Neutrophil (primary cell): ENCODE results near the gene IPO11.

Experiments
- H3K27ac ChIP-seq: fragments of 200-600 bp; sonication (generic); 2 replicates; pipeline ENCODE4 v1.5.1; 2016; ENCODE audit warnings: mild to moderate bottlenecking, moderate library complexity
- H3K27me3 ChIP-seq: fragments of 200-600 bp; sonication (generic); 2 replicates; pipeline ENCODE4 v1.6.0; 2016; ENCODE audit warnings: mild to moderate bottlenecking
- H3K36me3 ChIP-seq: fragments of 200-600 bp; sonication (generic); 2 replicates; pipeline ENCODE4 v1.5.1; 2017
- H3K4me1 ChIP-seq, 2 experiments: fragments of 200-600 bp in 1 of 2; sonication (generic) in 1 of 2; 1 replicate in 1 of 2; 2 replicates in 1 of 2; pipeline versions ENCODE4 v1.5.1 to v1.6.1; 2013 to 2016; ENCODE audit warnings: low read depth in 1 of 2, low read length in 1 of 2, mild to moderate bottlenecking in 1 of 2, moderate library complexity in 1 of 2; ENCODE audit not compliant: control insufficient read depth in 1 of 2, insufficient read depth in 1 of 2
- H3K4me3 ChIP-seq, 2 experiments: fragments of 200-600 bp in 1 of 2; sonication (generic) in 1 of 2; 1 replicate in 1 of 2; 2 replicates in 1 of 2; pipeline ENCODE4 v1.5.1; 2013 to 2016; ENCODE audit warnings: low read depth in 1 of 2, low read length in 1 of 2, mild to moderate bottlenecking in 1 of 2, moderate library complexity in 1 of 2
- H3K9me3 ChIP-seq: fragments of 200-600 bp; sonication (generic); 2 replicates; pipeline ENCODE4 v1.5.1; 2016
- TF ChIP-seq, protein P1 (sequence below): fragments of 200-600 bp; sonication (generic); IDR thresholded peaks from 2 replicates; pipeline ENCODE4 v1.5.1; 2016; ENCODE audit warnings: antibody characterized with exemption

Gene IPO11

DNA sequence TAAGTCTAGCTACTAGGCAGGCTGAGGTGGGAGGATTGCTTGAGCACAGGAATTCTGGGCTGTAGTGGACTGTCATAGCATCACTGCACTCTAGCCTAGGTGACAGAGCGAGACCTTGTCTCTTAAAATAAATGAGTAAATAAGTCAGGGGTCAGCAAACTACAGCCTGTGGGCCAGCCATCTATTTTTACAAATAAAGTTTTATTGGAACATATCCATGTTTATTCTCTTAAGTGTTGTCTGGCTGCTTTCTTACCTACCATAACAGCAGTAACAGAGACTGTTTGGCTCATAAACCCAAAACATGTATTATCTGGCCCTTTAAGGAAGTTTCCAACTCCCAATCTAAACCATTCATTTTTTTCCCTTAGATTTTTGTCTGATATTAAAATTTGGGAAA, 38.5 kb upstream of the IPO11 start:
- H3K9me3 ChIP-seq = no peaks in the 10 kb centered on the region
- H3K4me1 ChIP-seq = no peaks in the 10 kb centered on the region
- peaks cover 61% of the 10 kb centered on the region for H3K36me3 ChIP-seq
- TF ChIP-seq, protein P1, sequence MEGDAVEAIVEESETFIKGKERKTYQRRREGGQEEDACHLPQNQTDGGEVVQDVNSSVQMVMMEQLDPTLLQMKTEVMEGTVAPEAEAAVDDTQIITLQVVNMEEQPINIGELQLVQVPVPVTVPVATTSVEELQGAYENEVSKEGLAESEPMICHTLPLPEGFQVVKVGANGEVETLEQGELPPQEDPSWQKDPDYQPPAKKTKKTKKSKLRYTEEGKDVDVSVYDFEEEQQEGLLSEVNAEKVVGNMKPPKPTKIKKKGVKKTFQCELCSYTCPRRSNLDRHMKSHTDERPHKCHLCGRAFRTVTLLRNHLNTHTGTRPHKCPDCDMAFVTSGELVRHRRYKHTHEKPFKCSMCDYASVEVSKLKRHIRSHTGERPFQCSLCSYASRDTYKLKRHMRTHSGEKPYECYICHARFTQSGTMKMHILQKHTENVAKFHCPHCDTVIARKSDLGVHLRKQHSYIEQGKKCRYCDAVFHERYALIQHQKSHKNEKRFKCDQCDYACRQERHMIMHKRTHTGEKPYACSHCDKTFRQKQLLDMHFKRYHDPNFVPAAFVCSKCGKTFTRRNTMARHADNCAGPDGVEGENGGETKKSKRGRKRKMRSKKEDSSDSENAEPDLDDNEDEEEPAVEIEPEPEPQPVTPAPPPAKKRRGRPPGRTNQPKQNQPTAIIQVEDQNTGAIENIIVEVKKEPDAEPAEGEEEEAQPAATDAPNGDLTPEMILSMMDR = no peak
- no peaks in the 10 kb centered on the region for H3K27me3 ChIP-seq
- no peak overlapping the region for H3K27ac ChIP-seq
- H3K4me3 ChIP-seq = no peak overlapping the region

DNA sequence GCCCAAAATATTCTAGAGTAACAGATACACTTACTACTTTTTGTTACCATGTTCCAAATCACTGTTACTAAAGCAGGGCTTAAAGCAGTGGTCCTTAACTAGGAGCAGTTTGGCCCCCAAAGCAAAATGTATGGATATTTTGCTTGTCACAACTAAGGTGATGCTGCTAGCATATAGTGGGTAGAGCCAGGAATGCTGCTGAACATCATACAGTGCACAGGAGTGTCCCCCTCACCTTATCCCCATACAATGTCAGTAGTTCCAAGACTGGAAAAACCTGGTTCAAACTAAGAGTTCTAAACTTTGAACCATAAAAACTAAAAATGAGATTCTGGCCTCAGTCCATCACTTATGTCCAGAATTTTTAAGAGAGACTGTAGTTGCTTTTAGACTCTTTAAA, 36.9 kb upstream of the IPO11 start:
- Histone ChIP-seq H3K4me1 (no peaks in the 10 kb centered on the region), H3K27me3 (no peaks in the 10 kb centered on the region), H3K4me3 (no peak overlapping the region), H3K9me3 (no peaks in the 10 kb centered on the region), H3K36me3 (peaks cover 72% of the 10 kb centered on the region), H3K27ac (no peak overlapping the region)
- TF ChIP-seq, protein P1 = no peak

DNA sequence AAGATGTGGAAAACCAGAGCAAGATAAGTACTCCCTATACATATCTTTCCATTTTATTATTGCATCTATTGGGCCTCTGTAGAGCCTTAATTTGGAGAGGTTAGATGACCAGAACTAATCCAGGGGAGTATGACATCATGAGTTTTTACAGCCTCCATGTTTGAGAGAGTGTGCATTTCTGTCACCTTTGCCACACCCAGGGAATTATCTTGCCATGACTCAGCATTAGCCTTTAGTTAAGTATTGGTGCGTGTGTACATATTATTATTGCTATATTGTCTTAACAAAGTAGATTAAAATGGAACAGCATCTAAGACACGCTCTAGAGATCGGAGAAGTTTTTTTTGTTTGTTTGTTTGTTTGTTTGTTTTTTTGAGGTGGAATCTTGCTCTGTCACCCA, 36.5 kb upstream of the IPO11 start:
- Histone ChIP-seq H3K4me3 (no peak overlapping the region), H3K36me3 (peaks cover 76% of the 10 kb centered on the region), H3K4me1 (no peaks in the 10 kb centered on the region), H3K9me3 (no peaks in the 10 kb centered on the region), H3K27ac (no peak overlapping the region), H3K27me3 (no peaks in the 10 kb centered on the region)
- TF ChIP-seq, protein P1 = no peak

DNA sequence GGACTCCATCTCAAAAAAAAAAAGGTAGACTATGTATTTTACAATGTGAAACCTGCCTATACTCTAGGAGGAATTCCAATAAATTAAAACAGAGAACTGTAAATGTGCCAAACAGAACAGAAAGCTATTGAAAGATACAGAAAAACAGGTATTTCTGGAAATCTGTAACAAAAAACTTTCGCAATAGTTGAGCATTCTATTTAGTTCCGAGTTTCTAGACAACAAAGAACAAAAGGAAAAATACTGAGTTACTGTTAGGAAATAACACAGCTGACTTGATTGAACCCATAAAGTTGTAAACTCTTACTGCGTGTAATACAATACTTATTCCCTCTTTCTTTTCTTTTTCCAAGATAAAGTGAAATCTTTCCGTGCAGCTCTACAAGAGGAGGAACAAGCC, 27.4 kb upstream of the IPO11 start:
- Histone ChIP-seq H3K27ac (no peak overlapping the region), H3K36me3 (peaks cover 71% of the 10 kb centered on the region), H3K27me3 (no peaks in the 10 kb centered on the region), H3K4me3 (no peak overlapping the region), H3K9me3 (no peaks in the 10 kb centered on the region), H3K4me1 (no peaks in the 10 kb centered on the region)
- TF ChIP-seq, protein P1 = no peak

DNA sequence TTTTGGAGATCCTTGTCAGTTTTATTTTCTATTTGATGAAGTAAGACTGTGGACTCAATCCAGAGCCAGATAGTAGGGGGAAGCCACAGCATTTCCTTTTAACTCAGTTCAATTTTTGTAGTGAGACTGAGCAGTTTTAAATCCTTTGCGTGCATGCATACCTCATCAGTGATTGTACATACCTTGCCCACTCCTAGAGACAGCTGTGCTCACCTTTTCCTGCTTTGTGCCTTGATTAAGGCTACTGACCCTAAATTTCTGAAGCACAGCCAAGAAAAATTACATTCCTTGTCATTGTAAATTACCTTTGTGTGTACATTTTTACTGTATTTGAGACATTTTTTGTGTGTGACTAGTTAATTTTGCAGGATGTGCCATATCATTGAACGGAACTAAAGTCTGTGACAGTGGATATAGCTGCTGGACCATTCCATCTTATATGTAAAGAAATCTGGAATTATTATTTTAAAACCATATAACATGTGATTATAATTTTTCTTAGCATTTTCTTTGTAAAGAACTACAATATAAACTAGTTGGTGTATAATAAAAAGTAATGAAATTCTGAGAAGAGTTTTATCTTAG, 26.7 kb upstream of the IPO11 start:
- Histone ChIP-seq H3K27ac (no peak overlapping the region), H3K27me3 (no peaks in the 10 kb centered on the region)

More for the DNA sequence above, 26.7 kb upstream of the IPO11 start:
- H3K4me1 ChIP-seq = no peaks in the 10 kb centered on the region
- H3K4me3 ChIP-seq = no peak overlapping the region
- peaks cover 70% of the 10 kb centered on the region for H3K36me3 ChIP-seq
- TF ChIP-seq, protein P1 = no peak
- no peaks in the 10 kb centered on the region for H3K9me3 ChIP-seq
